ENCODE measurements around the gene SERPINI2.
"Not testable (repeated sequence)": the region's sequence is repeated elsewhere in the genome, so short reads cannot be mapped to it uniquely, and the experiment has no call there.

SERPINI2 gene

GRCh38 chr3:167451282-167451681 is 22.6 kb downstream of the SERPINI2 start:
- no peaks in the 10 kb centered on the region for H3K27me3 ChIP-seq (replicated peaks; ENCODE audit: control insufficient read depth, insufficient read depth, low read length, poor library complexity, severe bottlenecking)
- no peak overlapping the region for H3K4me3 ChIP-seq (ENCODE audit: insufficient read depth, low read depth, low read length, poor library complexity, severe bottlenecking)
- no peaks in the 10 kb centered on the region for H3K4me1 ChIP-seq (ENCODE audit: control insufficient read depth, insufficient read depth, low read length, poor library complexity, severe bottlenecking)
- no peak for DNase-seq
- H3K27ac ChIP-seq (ENCODE audit: insufficient read depth, low read length, poor library complexity, severe bottlenecking): no peak overlapping the region
- no peaks in the 10 kb centered on the region for H3K36me3 ChIP-seq (ENCODE audit: control insufficient read depth, insufficient read depth, low read length)
- H3K9me3 ChIP-seq (ENCODE audit: control insufficient read depth, low read length): no peaks in the 10 kb centered on the region

GRCh38 chr3:167450675-167451074 is 23.2 kb downstream of the SERPINI2 start:
- H3K4me1 ChIP-seq (ENCODE audit: control insufficient read depth, insufficient read depth, low read length, poor library complexity, severe bottlenecking): no peaks in the 10 kb centered on the region
- no peak overlapping the region for H3K4me3 ChIP-seq (ENCODE audit: insufficient read depth, low read depth, low read length, poor library complexity, severe bottlenecking)
- H3K27me3 ChIP-seq (replicated peaks; ENCODE audit: control insufficient read depth, insufficient read depth, low read length, poor library complexity, severe bottlenecking): no peaks in the 10 kb centered on the region
- H3K9me3 ChIP-seq (ENCODE audit: control insufficient read depth, low read length): no peaks in the 10 kb centered on the region
- H3K27ac ChIP-seq (ENCODE audit: insufficient read depth, low read length, poor library complexity, severe bottlenecking): no peak overlapping the region
- DNase-seq: no peak
- H3K36me3 ChIP-seq (ENCODE audit: control insufficient read depth, insufficient read depth, low read length): no peaks in the 10 kb centered on the region

GRCh38 chr3:167450195-167450594 is 23.6 kb downstream of the SERPINI2 start:
- Histone ChIP-seq H3K36me3 (ENCODE audit: control insufficient read depth, insufficient read depth, low read length) (no peaks in the 10 kb centered on the region), H3K4me1 (ENCODE audit: control insufficient read depth, insufficient read depth, low read length, poor library complexity, severe bottlenecking) (no peaks in the 10 kb centered on the region), H3K4me3 (ENCODE audit: insufficient read depth, low read depth, low read length, poor library complexity, severe bottlenecking) (no peak overlapping the region), H3K9me3 (ENCODE audit: control insufficient read depth, low read length) (no peaks in the 10 kb centered on the region), H3K27ac (ENCODE audit: insufficient read depth, low read length, poor library complexity, severe bottlenecking) (no peak overlapping the region), H3K27me3 (replicated peaks; ENCODE audit: control insufficient read depth, insufficient read depth, low read length, poor library complexity, severe bottlenecking) (no peaks in the 10 kb centered on the region)
- no peak for DNase-seq

GRCh38 chr3:167445491-167445890 is 28.4 kb downstream of the SERPINI2 start:
- no peak for DNase-seq
- H3K27me3 ChIP-seq (replicated peaks; ENCODE audit: control insufficient read depth, insufficient read depth, low read length, poor library complexity, severe bottlenecking): no peaks in the 10 kb centered on the region
- H3K36me3 ChIP-seq (ENCODE audit: control insufficient read depth, insufficient read depth, low read length): no peaks in the 10 kb centered on the region
- H3K9me3 ChIP-seq (ENCODE audit: control insufficient read depth, low read length): no peaks in the 10 kb centered on the region
- H3K27ac ChIP-seq (ENCODE audit: insufficient read depth, low read length, poor library complexity, severe bottlenecking): no peak overlapping the region
- no peak overlapping the region for H3K4me3 ChIP-seq (ENCODE audit: insufficient read depth, low read depth, low read length, poor library complexity, severe bottlenecking)
- H3K4me1 ChIP-seq (ENCODE audit: control insufficient read depth, insufficient read depth, low read length, poor library complexity, severe bottlenecking): no peaks in the 10 kb centered on the region

GRCh38 chr3:167441256-167441655 is 32.6 kb downstream of the SERPINI2 start:
- H3K4me1 ChIP-seq (ENCODE audit: control insufficient read depth, insufficient read depth, low read length, poor library complexity, severe bottlenecking): no peaks in the 10 kb centered on the region
- H3K4me3 ChIP-seq (ENCODE audit: insufficient read depth, low read depth, low read length, poor library complexity, severe bottlenecking): no peak overlapping the region
- H3K27ac ChIP-seq (ENCODE audit: insufficient read depth, low read length, poor library complexity, severe bottlenecking): no peak overlapping the region
- H3K27me3 ChIP-seq (replicated peaks; ENCODE audit: control insufficient read depth, insufficient read depth, low read length, poor library complexity, severe bottlenecking): no peaks in the 10 kb centered on the region
- no peaks in the 10 kb centered on the region for H3K36me3 ChIP-seq (ENCODE audit: control insufficient read depth, insufficient read depth, low read length)
- DNase-seq: no peak
- H3K9me3 ChIP-seq (ENCODE audit: control insufficient read depth, low read length): no peaks in the 10 kb centered on the region

GRCh38 chr3:167437428-167438139 is 36.3 kb downstream of the SERPINI2 start:
- H3K4me1 ChIP-seq (ENCODE audit: control insufficient read depth, insufficient read depth, low read length, poor library complexity, severe bottlenecking): no peaks in the 10 kb centered on the region
- no peak for DNase-seq
- no peaks in the 10 kb centered on the region for H3K27me3 ChIP-seq (replicated peaks; ENCODE audit: control insufficient read depth, insufficient read depth, low read length, poor library complexity, severe bottlenecking)
- no peaks in the 10 kb centered on the region for H3K9me3 ChIP-seq (ENCODE audit: control insufficient read depth, low read length)
- H3K27ac ChIP-seq (ENCODE audit: insufficient read depth, low read length, poor library complexity, severe bottlenecking): no peak overlapping the region
- no peak overlapping the region for H3K4me3 ChIP-seq (ENCODE audit: insufficient read depth, low read depth, low read length, poor library complexity, severe bottlenecking)
- H3K36me3 ChIP-seq (ENCODE audit: control insufficient read depth, insufficient read depth, low read length): no peaks in the 10 kb centered on the region

- not testable (repeated sequence) for H3K9me3 ChIP-seq (ENCODE audit: control insufficient read depth, low read length); H3K4me1 ChIP-seq (ENCODE audit: control insufficient read depth, insufficient read depth, low read length, poor library complexity, severe bottlenecking); H3K36me3 ChIP-seq (ENCODE audit: control insufficient read depth, insufficient read depth, low read length); DNase-seq; H3K4me3 ChIP-seq (ENCODE audit: insufficient read depth, low read depth, low read length, poor library complexity, severe bottlenecking); H3K27ac ChIP-seq (ENCODE audit: insufficient read depth, low read length, poor library complexity, severe bottlenecking); H3K27me3 ChIP-seq (replicated peaks; ENCODE audit: control insufficient read depth, insufficient read depth, low read length, poor library complexity, severe bottlenecking)
These were observed 46.9 kb downstream of the SERPINI2 start for GRCh38 chr3:167426962-167427361.

GRCh38 chr3:167422396-167422795 is 51.4 kb downstream of the SERPINI2 start:
- not testable (repeated sequence) for H3K4me3 ChIP-seq (ENCODE audit: insufficient read depth, low read depth, low read length, poor library complexity, severe bottlenecking); DNase-seq; H3K27me3 ChIP-seq (replicated peaks; ENCODE audit: control insufficient read depth, insufficient read depth, low read length, poor library complexity, severe bottlenecking); H3K9me3 ChIP-seq (ENCODE audit: control insufficient read depth, low read length); H3K36me3 ChIP-seq (ENCODE audit: control insufficient read depth, insufficient read depth, low read length); H3K27ac ChIP-seq (ENCODE audit: insufficient read depth, low read length, poor library complexity, severe bottlenecking); H3K4me1 ChIP-seq (ENCODE audit: control insufficient read depth, insufficient read depth, low read length, poor library complexity, severe bottlenecking)

GRCh38 chr3:167409611-167410010 is 64.2 kb downstream of the SERPINI2 start:
- H3K4me1 ChIP-seq (ENCODE audit: control insufficient read depth, insufficient read depth, low read length, poor library complexity, severe bottlenecking): no peaks in the 10 kb centered on the region
- DNase-seq: no peak
- no peaks in the 10 kb centered on the region for H3K36me3 ChIP-seq (ENCODE audit: control insufficient read depth, insufficient read depth, low read length)
- no peak overlapping the region for H3K27ac ChIP-seq (ENCODE audit: insufficient read depth, low read length, poor library complexity, severe bottlenecking)
- H3K27me3 ChIP-seq (replicated peaks; ENCODE audit: control insufficient read depth, insufficient read depth, low read length, poor library complexity, severe bottlenecking): no peaks in the 10 kb centered on the region
- H3K9me3 ChIP-seq (ENCODE audit: control insufficient read depth, low read length): no peaks in the 10 kb centered on the region
- H3K4me3 ChIP-seq (ENCODE audit: insufficient read depth, low read depth, low read length, poor library complexity, severe bottlenecking): no peak overlapping the region

- no peak overlapping the region for H3K4me3 ChIP-seq (ENCODE audit: insufficient read depth, low read depth, low read length, poor library complexity, severe bottlenecking)
- no peaks in the 10 kb centered on the region for H3K27me3 ChIP-seq (replicated peaks; ENCODE audit: control insufficient read depth, insufficient read depth, low read length, poor library complexity, severe bottlenecking)
- no peak for DNase-seq
- no peaks in the 10 kb centered on the region for H3K9me3 ChIP-seq (ENCODE audit: control insufficient read depth, low read length)
- no peaks in the 10 kb centered on the region for H3K36me3 ChIP-seq (ENCODE audit: control insufficient read depth, insufficient read depth, low read length)
- H3K4me1 ChIP-seq (ENCODE audit: control insufficient read depth, insufficient read depth, low read length, poor library complexity, severe bottlenecking): no peaks in the 10 kb centered on the region
- H3K27ac ChIP-seq (ENCODE audit: insufficient read depth, low read length, poor library complexity, severe bottlenecking): no peak overlapping the region
These were observed 66.9 kb downstream of the SERPINI2 start for GRCh38 chr3:167406876-167407492.

Data from effector memory CD4-positive, alpha-beta T cell (primary cell).